ENCODE measurements around the gene ULBP2. TPM values are rescaled to one million over a fixed set of nuclear protein-coding genes. Genes with fewer than 3 reads are reported as not detected.

Gene ULBP2
- total RNA-seq, 1 experiment from 2014 or later = 4.2 TPM

- Histone ChIP-seq H3K27ac (ENCODE audit: low read depth, low read length, poor library complexity, severe bottlenecking) (no peak overlapping the region), H3K9me3 (ENCODE audit: low read depth, low read length, poor library complexity, severe bottlenecking) (no peaks in the 10 kb centered on the region), H3K27me3 (replicated peaks; ENCODE audit: insufficient read depth, low read depth, low read length, poor library complexity) (no peaks in the 10 kb centered on the region), H3K36me3 (ENCODE audit: insufficient read depth, low read length, poor library complexity, severe bottlenecking) (no peaks in the 10 kb centered on the region), H3K4me3 (ENCODE audit: low read depth, low read length, poor library complexity, severe bottlenecking) (no peak overlapping the region), H3K4me1 (ENCODE audit: insufficient read depth, low read length, poor library complexity, severe bottlenecking) (no peaks in the 10 kb centered on the region)
- ChIA-PET POLR2A (ENCODE audit: low non-redundant PET) (no interaction called here), CTCF (no interaction called here)
- no peak for TF ChIP-seq CTCF (conservative IDR thresholded peaks at IDR 0.05; ENCODE audit: low read depth, low read length)
- no peak for TF ChIP-seq EZH2 (IDR thresholded peaks at IDR 0.05; ENCODE audit: borderline replicate concordance, low read depth, low read length, poor library complexity, severe bottlenecking)
- no TSS peak for BruUV-seq (replicated peaks)
- intact Hi-C loops (cut with micrococcal nuclease; ENCODE audit: unreplicated experiment) = no loop called here
- no peak for DNase-seq (ENCODE audit: low spot score)
These were observed 37.0 kb upstream of the ULBP2 start for GRCh38 chr6:149904661-149905370.

DNA sequence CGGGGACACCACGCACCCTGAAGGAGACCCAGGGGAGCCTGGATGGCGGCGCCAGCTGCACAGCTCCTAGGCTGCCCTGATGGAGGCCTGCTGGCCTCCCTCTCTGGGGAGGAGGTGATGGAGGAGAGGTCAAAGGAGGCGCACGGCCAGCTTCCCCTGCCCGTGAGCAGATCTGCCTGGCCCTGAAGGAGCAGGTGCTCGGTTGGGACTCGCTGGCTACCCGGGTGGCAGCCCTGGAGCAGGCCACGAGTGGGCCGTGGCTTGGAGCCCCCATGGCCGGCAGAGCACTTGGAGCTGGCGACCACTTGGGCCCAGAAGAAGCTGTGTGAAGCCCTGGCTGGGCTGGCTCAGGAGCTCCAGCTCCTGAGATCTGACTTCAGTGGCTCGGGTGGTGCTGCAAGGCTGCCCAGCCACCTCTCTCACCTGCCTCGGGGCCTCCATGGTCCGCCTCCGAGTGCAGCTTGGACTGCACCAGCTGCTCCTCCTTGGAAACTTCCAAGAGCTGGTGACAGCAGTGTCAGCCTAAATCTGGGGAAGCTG is 36.4 kb upstream of the ULBP2 start:
- H3K36me3 ChIP-seq (ENCODE audit: insufficient read depth, low read length, poor library complexity, severe bottlenecking) = no peaks in the 10 kb centered on the region
- no peak for TF ChIP-seq EZH2 (IDR thresholded peaks at IDR 0.05; ENCODE audit: borderline replicate concordance, low read depth, low read length, poor library complexity, severe bottlenecking)
- no peak for TF ChIP-seq CTCF (conservative IDR thresholded peaks at IDR 0.05; ENCODE audit: low read depth, low read length)
- H3K4me1 ChIP-seq (ENCODE audit: insufficient read depth, low read length, poor library complexity, severe bottlenecking) = no peaks in the 10 kb centered on the region
- intact Hi-C loops (cut with micrococcal nuclease; ENCODE audit: unreplicated experiment) = no loop called here
- H3K27ac ChIP-seq (ENCODE audit: low read depth, low read length, poor library complexity, severe bottlenecking) = no peak overlapping the region
- POLR2A ChIA-PET (ENCODE audit: low non-redundant PET) = no interaction called here
- H3K9me3 ChIP-seq (ENCODE audit: low read depth, low read length, poor library complexity, severe bottlenecking) = no peaks in the 10 kb centered on the region
- CTCF ChIA-PET = no interaction called here
- no peak overlapping the region for H3K4me3 ChIP-seq (ENCODE audit: low read depth, low read length, poor library complexity, severe bottlenecking)
- H3K27me3 ChIP-seq (replicated peaks; ENCODE audit: insufficient read depth, low read depth, low read length, poor library complexity) = no peaks in the 10 kb centered on the region
- DNase-seq (ENCODE audit: low spot score) = no peak
- BruUV-seq (replicated peaks) = no TSS peak

GRCh38 chr6:149905911-149906371 is 35.9 kb upstream of the ULBP2 start:
- H3K27ac ChIP-seq (ENCODE audit: low read depth, low read length, poor library complexity, severe bottlenecking) = no peak overlapping the region
- H3K9me3 ChIP-seq (ENCODE audit: low read depth, low read length, poor library complexity, severe bottlenecking) = no peaks in the 10 kb centered on the region
- ChIA-PET CTCF (no interaction called here), POLR2A (ENCODE audit: low non-redundant PET) (no interaction called here)
- TF ChIP-seq EZH2 (IDR thresholded peaks at IDR 0.05; ENCODE audit: borderline replicate concordance, low read depth, low read length, poor library complexity, severe bottlenecking) (no peak), CTCF (conservative IDR thresholded peaks at IDR 0.05; ENCODE audit: low read depth, low read length) (no peak)
- H3K4me1 ChIP-seq (ENCODE audit: insufficient read depth, low read length, poor library complexity, severe bottlenecking) = no peaks in the 10 kb centered on the region
- no peak for DNase-seq (ENCODE audit: low spot score)
- intact Hi-C loops (cut with micrococcal nuclease; ENCODE audit: unreplicated experiment) = no loop called here
- no peaks in the 10 kb centered on the region for H3K27me3 ChIP-seq (replicated peaks; ENCODE audit: insufficient read depth, low read depth, low read length, poor library complexity)
- no peaks in the 10 kb centered on the region for H3K36me3 ChIP-seq (ENCODE audit: insufficient read depth, low read length, poor library complexity, severe bottlenecking)
- BruUV-seq (replicated peaks) = no TSS peak
- no peak overlapping the region for H3K4me3 ChIP-seq (ENCODE audit: low read depth, low read length, poor library complexity, severe bottlenecking)
